Raji (cell line): ENCODE measurements around the gene NCAM1.

Experiments used
- POLR2A ChIP-seq: IDR thresholded peaks from 2 replicates; pipeline ENCODE4 v1.6.1; 2011; ENCODE audit warnings: low read depth, low read length, control low read depth; ENCODE audit not compliant: insufficient read depth

NCAM1 gene

DNA sequence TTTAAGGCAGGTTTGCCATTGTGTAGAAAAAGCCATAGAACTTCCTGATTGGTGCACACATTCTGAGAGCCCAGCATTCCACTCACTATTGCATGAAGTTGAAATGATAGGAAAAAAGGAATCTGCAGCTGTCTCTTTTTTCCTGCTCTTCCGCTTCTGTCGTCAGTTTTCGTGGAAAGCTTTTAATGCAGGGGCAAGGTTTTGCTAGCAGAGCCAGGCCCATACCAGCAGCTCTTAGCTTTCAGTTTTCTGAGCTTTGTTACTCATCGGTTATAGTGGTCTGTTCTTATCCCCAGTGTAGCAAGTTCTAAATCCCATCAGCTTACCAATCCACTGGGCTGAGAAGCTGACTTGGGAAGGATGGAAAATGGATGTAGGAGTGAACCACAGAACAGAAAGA is 190.3 kb downstream of the NCAM1 start:
- no peak for TF ChIP-seq POLR2A

DNA sequence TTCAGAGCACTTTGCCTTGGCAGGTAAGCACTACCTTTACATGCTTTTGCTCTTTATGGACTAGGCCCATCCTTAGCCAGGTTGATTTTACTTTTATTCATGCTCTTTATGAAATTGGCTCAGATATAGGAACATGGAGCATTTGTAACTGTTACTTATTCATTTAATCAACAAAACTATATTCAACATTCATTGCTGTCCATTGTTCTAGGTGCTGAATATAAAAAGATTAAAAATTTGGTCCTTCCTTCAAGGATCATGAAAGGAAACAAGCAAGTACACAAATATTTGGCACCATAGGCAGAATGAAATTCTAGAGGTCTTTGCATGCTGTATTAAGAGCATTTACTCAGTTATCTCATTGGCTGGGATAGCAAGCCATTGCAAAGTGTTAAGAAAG is 191.3 kb downstream of the NCAM1 start:
- TF ChIP-seq POLR2A = no peak

DNA sequence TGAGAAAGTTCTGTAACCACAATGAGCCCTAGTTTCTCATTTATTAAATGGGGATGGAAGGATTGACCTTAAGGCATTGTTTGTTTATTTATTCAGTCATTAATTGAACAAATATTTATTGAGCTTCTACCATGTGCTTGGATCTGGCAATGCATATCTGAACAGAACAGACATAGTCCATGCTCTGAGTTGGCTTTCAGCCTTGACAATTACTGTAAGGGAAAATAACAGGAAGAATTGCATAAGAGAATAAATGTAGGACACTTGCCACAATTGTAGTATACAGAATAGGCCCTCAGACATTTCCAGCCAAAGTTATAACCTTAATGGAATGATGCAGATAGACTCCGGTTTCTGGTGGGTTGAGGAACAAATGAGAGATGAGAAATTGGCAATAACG is 192.6 kb downstream of the NCAM1 start:
- no peak for TF ChIP-seq POLR2A

- no peak for TF ChIP-seq POLR2A
Observed at GRCh38 chr11:113159988-113160807, 199.0 kb downstream of the NCAM1 start.

- TF ChIP-seq POLR2A = no peak
Observed at GRCh38 chr11:113160808-113161124, 199.5 kb downstream of the NCAM1 start.

GRCh38 chr11:113161711-113162591 is 200.7 kb downstream of the NCAM1 start:
- no peak for TF ChIP-seq POLR2A

- TF ChIP-seq POLR2A = no peak
Observed at GRCh38 chr11:113162592-113162962, 201.4 kb downstream of the NCAM1 start.

- no peak for TF ChIP-seq POLR2A
Observed at GRCh38 chr11:113163291-113164030, 202.2 kb downstream of the NCAM1 start.

DNA sequence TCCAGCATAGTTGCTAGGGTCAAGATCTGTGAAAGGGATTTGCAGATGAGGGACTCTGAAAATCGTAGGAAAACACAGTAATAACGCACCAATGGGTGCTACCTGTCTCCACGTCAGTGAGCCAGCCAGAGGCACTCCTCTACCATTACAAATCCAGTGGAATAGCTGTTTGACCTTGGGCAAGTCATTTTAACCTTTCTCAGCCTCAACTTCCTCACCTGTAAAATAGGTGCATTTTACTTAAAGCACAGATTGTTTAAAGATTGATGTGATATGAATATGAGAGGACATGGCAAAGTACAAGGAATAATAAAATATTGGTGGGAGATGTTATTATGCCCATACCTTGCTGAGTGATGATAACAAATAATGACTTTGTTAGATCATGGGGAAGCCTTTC is 205.1 kb downstream of the NCAM1 start:
- TF ChIP-seq POLR2A = no peak

GRCh38 chr11:113167599-113167998 is 206.4 kb downstream of the NCAM1 start:
- no peak for TF ChIP-seq POLR2A

DNA sequence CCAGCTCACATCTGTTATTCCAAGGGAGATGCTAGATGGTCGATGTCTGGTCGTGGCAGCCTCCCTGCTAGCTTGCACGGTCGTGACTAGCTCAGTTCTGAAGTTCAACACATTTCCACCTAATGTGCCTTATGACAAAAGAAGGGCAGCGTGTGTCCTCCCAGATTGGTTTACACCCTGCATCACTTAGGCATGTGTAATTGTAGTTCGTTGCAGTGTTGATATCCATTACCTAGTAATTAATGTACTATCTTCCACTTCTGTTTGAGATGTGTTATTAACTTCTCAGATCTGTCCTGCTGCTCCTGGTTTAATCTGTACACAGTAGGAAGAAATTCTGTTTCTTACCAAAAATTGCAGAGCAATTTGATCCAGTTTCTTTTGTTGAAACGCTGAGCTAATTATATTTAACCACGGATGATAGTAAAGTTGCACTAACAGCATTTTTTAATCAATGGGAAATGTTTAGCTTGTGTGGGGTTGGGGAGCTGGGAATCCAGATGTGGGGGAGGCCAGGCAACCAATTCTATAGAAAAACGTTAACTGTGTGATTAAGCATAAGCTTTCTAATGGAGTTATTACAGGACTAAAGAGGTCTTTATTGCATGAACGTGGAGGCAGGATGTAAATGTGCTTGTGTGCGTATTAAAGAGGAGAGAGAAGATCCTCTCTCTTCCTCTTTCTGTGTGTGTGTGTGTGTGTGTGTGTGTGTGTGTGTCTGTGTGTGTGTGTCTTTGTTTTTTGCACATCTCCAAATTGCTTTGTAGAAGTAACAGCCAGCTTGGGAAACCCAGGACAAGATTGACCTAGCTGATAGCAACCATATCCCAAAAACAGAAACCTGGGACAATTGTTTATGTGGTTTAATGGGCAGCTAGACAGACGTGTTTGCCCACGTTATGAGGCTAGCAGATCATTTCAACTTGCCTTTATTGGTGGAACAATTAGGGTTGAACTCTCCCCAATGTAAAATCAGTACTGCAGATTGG is 207.4 kb downstream of the NCAM1 start:
- TF ChIP-seq POLR2A = no peak

GRCh38 chr11:113172382-113172951 is 211.2 kb downstream of the NCAM1 start:
- no peak for TF ChIP-seq POLR2A

- TF ChIP-seq POLR2A = no peak
Observed at GRCh38 chr11:113173126-113173525, 211.9 kb downstream of the NCAM1 start.

GRCh38 chr11:113174882-113175281 is 213.7 kb downstream of the NCAM1 start:
- TF ChIP-seq POLR2A = no peak
